Ishikawa (cell line): ENCODE measurements around the gene A2M.

Experiments used
- CEBPB ChIP-seq: IDR thresholded peaks from 2 replicates; pipeline ENCODE4 v1.6.1; 2012
- CREB1 ChIP-seq: IDR thresholded peaks from 2 replicates; pipeline ENCODE4 v1.6.1; 2012; ENCODE audit warnings: low read depth
- EGR1 ChIP-seq: IDR thresholded peaks from 2 replicates; pipeline ENCODE4 v1.6.1; 2012
- EP300 ChIP-seq: IDR thresholded peaks from 2 replicates; pipeline ENCODE4 v1.6.1; 2012; ENCODE audit warnings: borderline replicate concordance
- FOXM1 ChIP-seq: IDR thresholded peaks from 2 replicates; pipeline ENCODE4 v1.6.1; 2012; ENCODE audit warnings: low read depth, borderline replicate concordance
- MAX ChIP-seq: IDR thresholded peaks from 2 replicates; pipeline ENCODE4 v1.6.1; 2012
- NFIC ChIP-seq: IDR thresholded peaks from 2 replicates; pipeline ENCODE4 v1.6.1; 2012
- RAD21 ChIP-seq: IDR thresholded peaks from 2 replicates; pipeline ENCODE4 v1.6.1; 2012; ENCODE audit warnings: low read depth
- REST ChIP-seq: IDR thresholded peaks from 2 replicates; pipeline ENCODE4 v1.6.1; 2012; ENCODE audit warnings: low read depth, mild to moderate bottlenecking
- TAF1 ChIP-seq: IDR thresholded peaks from 2 replicates; pipeline ENCODE4 v1.6.1; 2012; ENCODE audit warnings: low read depth, mild to moderate bottlenecking
- TCF12 ChIP-seq: IDR thresholded peaks from 2 replicates; pipeline ENCODE4 v1.6.1; 2012; ENCODE audit warnings: low read depth
- TEAD4 ChIP-seq: IDR thresholded peaks from 2 replicates; pipeline ENCODE4 v1.6.1; 2012
- YY1 ChIP-seq: IDR thresholded peaks from 2 replicates; pipeline ENCODE4 v1.6.1; 2012; ENCODE audit warnings: low read depth
- ZBTB7A ChIP-seq: IDR thresholded peaks from 2 replicates; pipeline ENCODE4 v1.6.1; 2012; ENCODE audit warnings: low read depth
- TF ChIP-seq, protein P1 (sequence below): IDR thresholded peaks from 2 replicates; pipeline ENCODE4 v1.6.1; 2012

Gene A2M

GRCh38 chr12:9043766-9044165 is 72.0 kb downstream of the A2M start:
- TF ChIP-seq TAF1, result no peak
- TF ChIP-seq EGR1, result no peak
- no peak for TF ChIP-seq TCF12
- TF ChIP-seq FOXM1, result no peak
- no peak for TF ChIP-seq EP300
- no peak for TF ChIP-seq YY1
- no peak for TF ChIP-seq ZBTB7A
- TF ChIP-seq, protein P1, sequence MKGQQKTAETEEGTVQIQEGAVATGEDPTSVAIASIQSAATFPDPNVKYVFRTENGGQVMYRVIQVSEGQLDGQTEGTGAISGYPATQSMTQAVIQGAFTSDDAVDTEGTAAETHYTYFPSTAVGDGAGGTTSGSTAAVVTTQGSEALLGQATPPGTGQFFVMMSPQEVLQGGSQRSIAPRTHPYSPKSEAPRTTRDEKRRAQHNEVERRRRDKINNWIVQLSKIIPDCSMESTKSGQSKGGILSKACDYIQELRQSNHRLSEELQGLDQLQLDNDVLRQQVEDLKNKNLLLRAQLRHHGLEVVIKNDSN, result no peak
- no peak for TF ChIP-seq RAD21
- no peak for TF ChIP-seq REST
- no peak for TF ChIP-seq TEAD4
- no peak for TF ChIP-seq CEBPB
- no peak for TF ChIP-seq MAX
- TF ChIP-seq NFIC, result no peak
- TF ChIP-seq CREB1, result no peak

- no peak for TF ChIP-seq RAD21
- no peak for TF ChIP-seq NFIC
- no peak for TF ChIP-seq REST
Measured at GRCh38 chr12:9041321-9041720, 74.4 kb downstream of the A2M start.

DNA sequence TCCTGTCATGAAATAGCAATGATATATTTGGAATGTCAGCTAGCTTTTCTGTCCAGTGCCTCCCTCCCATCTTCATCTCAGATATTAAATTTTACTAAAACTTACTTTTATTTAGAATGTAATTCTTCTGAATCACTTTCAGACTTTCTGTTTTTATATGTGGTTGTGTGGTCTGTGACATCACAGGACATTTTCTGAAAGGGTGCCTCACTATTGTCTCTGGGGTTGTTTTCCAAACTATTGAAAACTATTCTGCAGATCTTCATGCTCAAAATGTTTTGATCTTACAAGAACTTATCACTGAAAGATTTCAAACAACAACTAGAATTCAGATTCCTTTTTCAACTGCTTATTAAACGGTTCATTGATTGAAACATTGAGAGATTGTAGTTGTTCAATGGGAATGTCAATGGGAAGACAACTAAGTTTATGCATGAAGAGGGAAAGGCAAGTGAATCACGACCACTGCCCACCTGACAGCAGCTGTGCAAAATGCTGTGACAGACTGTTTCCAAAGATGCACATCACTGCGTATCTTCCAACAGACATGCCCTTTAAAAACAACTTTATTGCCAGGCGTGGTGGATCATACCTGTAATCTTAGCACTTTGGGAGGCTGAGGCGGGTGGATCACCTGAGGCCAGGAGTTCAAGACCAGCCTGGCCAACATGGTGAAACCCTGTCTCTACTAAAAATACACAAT is 75.1 kb downstream of the A2M start:
- TF ChIP-seq YY1 (no peak), RAD21 (no peak), TEAD4 (no peak), MAX (no peak), EGR1 (no peak)

GRCh38 chr12:9039397-9039977 is 76.2 kb downstream of the A2M start:
- TF ChIP-seq RAD21 (peak; percentile 85), YY1 (no peak), REST (no peak), ZBTB7A (no peak), TCF12 (no peak), MAX (no peak)

- no peak for TF ChIP-seq ZBTB7A
- TF ChIP-seq CEBPB, result no peak
- TF ChIP-seq TAF1, result no peak
- TF ChIP-seq MAX, result no peak
- TF ChIP-seq RAD21, result no peak
- no peak for TF ChIP-seq TEAD4
- no peak for TF ChIP-seq YY1
- TF ChIP-seq EGR1, result no peak
- TF ChIP-seq REST, result no peak
- TF ChIP-seq, protein P1, result no peak
- TF ChIP-seq EP300, result no peak
- no peak for TF ChIP-seq NFIC
- TF ChIP-seq TCF12, result no peak
- TF ChIP-seq FOXM1, result no peak
- no peak for TF ChIP-seq CREB1
Measured at GRCh38 chr12:9037431-9037830, 78.3 kb downstream of the A2M start.
